ENCODE measurements around the gene ATP8A2.

- TF ChIP-seq POLR2AphosphoS5 (IDR thresholded peaks at IDR 0.05; ENCODE audit: low read depth, low read length) (no peak), TAF1 (IDR thresholded peaks at IDR 0.05; ENCODE audit: borderline replicate concordance, insufficient read depth, low read length) (no peak), FOXP2 (optimal IDR thresholded peaks at IDR 0.05; ENCODE audit: borderline replicate concordance, extremely low read depth, extremely low read length, insufficient read depth) (no peak), REST (IDR thresholded peaks at IDR 0.05; ENCODE audit: insufficient read depth in 1 of 2, low read depth in 2 of 2, low read length in 2 of 2) (no peak), SIN3A (IDR thresholded peaks at IDR 0.05; ENCODE audit: borderline replicate concordance, insufficient read depth, low read length) (no peak)
Observed at GRCh38 chr13:26016189-26016588, 644.4 kb downstream of the ATP8A2 start.

Data from PFSK-1 (cell line).